CD14-positive monocyte (primary cell): ENCODE data around the gene PDE6B. TPM values are rescaled to one million over a fixed set of nuclear protein-coding genes. Genes with fewer than 3 reads are reported as not detected.

Experiments
- DNase-seq, 3 donors: peaks; one replicate each; pipeline ENCODE4 v3.0.0-alpha.2; 2011 to 2022
- H2AFZ ChIP-seq: 2 replicates; pipeline ENCODE4 v1.6.0; 2012; ENCODE audit warnings: mild to moderate bottlenecking, low read depth, low read length, inconsistent platforms; ENCODE audit not compliant: insufficient read depth, poor library complexity, severe bottlenecking
- H3K27ac ChIP-seq, 2 donors: 1 replicate in 1 of 2; 2 replicates in 1 of 2; pipeline ENCODE4 v1.5.1; 2012 to 2013; ENCODE audit warnings: low read length in 2 of 2, control low read depth in 1 of 2, inconsistent platforms in 1 of 2, low read depth in 1 of 2, mild to moderate bottlenecking in 1 of 2
- H3K27me3 ChIP-seq, 2 donors: one replicate each; pipeline versions ENCODE4 v1.6.0 to v1.6.1; 2011 to 2013; ENCODE audit warnings: low read length in 2 of 2; ENCODE audit not compliant: control insufficient read depth in 2 of 2, insufficient read depth in 2 of 2
- H3K36me3 ChIP-seq, 2 donors: replicated peaks in 1 of 2; 1 replicate in 1 of 2; 2 replicates in 1 of 2; pipeline versions ENCODE4 v1.5.1 to v1.6.1; 2012 to 2013; ENCODE audit warnings: low read length in 2 of 2, control low read depth in 1 of 2, inconsistent platforms in 1 of 2, mild to moderate bottlenecking in 1 of 2; ENCODE audit not compliant: insufficient read depth in 2 of 2, control insufficient read depth in 1 of 2
- H3K4me1 ChIP-seq, 2 donors: 1 replicate in 1 of 2; 2 replicates in 1 of 2; pipeline versions ENCODE4 v1.5.1 to v1.6.1; 2012 to 2013; ENCODE audit warnings: low read length in 2 of 2, control low read depth in 1 of 2, inconsistent platforms in 1 of 2, mild to moderate bottlenecking in 1 of 2, moderate library complexity in 1 of 2; ENCODE audit not compliant: insufficient read depth in 2 of 2, control insufficient read depth in 1 of 2
- H3K4me2 ChIP-seq: replicated peaks from 2 replicates; pipeline ENCODE3; 2012; ENCODE audit warnings: low read length, moderate library complexity, mild to moderate bottlenecking; ENCODE audit not compliant: poor library complexity, severe bottlenecking; ENCODE audit errors: extremely low read depth
- H3K4me3 ChIP-seq, 3 experiments: fragments of 200-600 bp in 1 of 3; sonication (generic) in 1 of 3; replicated peaks in 1 of 3; 1 replicate in 2 of 3; 2 replicates in 1 of 3; pipeline ENCODE4 v1.5.1; 2011 to 2013; ENCODE audit warnings: low read length in 3 of 3, mild to moderate bottlenecking in 3 of 3, control low read depth in 2 of 3, low read depth in 2 of 3, inconsistent platforms in 1 of 3, moderate library complexity in 1 of 3
- H3K79me2 ChIP-seq: 2 replicates; pipeline ENCODE4 v1.6.0; 2012; ENCODE audit warnings: mild to moderate bottlenecking, control low read depth, inconsistent platforms, low read length, moderate library complexity; ENCODE audit not compliant: insufficient read depth
- H3K9ac ChIP-seq: 2 replicates; pipeline ENCODE4 v1.6.0; 2017; ENCODE audit warnings: low read length, mild to moderate bottlenecking; ENCODE audit not compliant: insufficient read depth, poor library complexity, severe bottlenecking
- H3K9me3 ChIP-seq, 2 donors: replicated peaks in 1 of 2; 1 replicate in 1 of 2; 2 replicates in 1 of 2; pipeline versions ENCODE4 v1.5.1 to v1.6.1; 2012 to 2013; ENCODE audit warnings: low read length in 2 of 2, control low read depth in 1 of 2; ENCODE audit not compliant: control insufficient read depth in 1 of 2, insufficient read depth in 1 of 2
- H4K20me1 ChIP-seq: 2 replicates; pipeline ENCODE4 v1.6.0; 2012; ENCODE audit warnings: mild to moderate bottlenecking, low read length, control low read depth, moderate library complexity; ENCODE audit not compliant: insufficient read depth
- H3K27ac Mint-ChIP-seq, 7 donors: one replicate each; pipeline ENCODE4 v1.8.0; 2020; ENCODE audit warnings: mild to moderate bottlenecking in 7 of 7, mixed read lengths in 7 of 7, moderate library complexity in 6 of 7, inconsistent platforms in 2 of 7
- H3K27me3 Mint-ChIP-seq, 3 donors: one replicate each; pipeline ENCODE4 v1.8.0; 2021 to 2022; ENCODE audit warnings: low read depth in 3 of 3, mild to moderate bottlenecking in 3 of 3, mixed read lengths in 3 of 3, moderate library complexity in 3 of 3, inconsistent platforms in 1 of 3
- H3K36me3 Mint-ChIP-seq, 2 donors: one replicate each; pipeline ENCODE4 v1.8.0; 2020; ENCODE audit warnings: mixed read lengths in 2 of 2, inconsistent platforms in 1 of 2, mild to moderate bottlenecking in 1 of 2
- H3K4me1 Mint-ChIP-seq: one replicate; pipeline ENCODE4 v1.8.0; 2020; ENCODE audit warnings: mild to moderate bottlenecking, mixed read lengths
- H3K4me3 Mint-ChIP-seq, 2 donors: one replicate each; pipeline ENCODE4 v1.8.0; 2020; ENCODE audit warnings: mild to moderate bottlenecking in 2 of 2, mixed read lengths in 2 of 2, moderate library complexity in 1 of 2
- H3K9me3 Mint-ChIP-seq, 7 donors: one replicate each; pipeline ENCODE4 v1.8.0; 2020 to 2022; ENCODE audit warnings: mixed read lengths in 7 of 7, mild to moderate bottlenecking in 6 of 7, moderate library complexity in 6 of 7, inconsistent platforms in 2 of 7
- WGBS: methylation state at CpG from one replicate; pipeline ENCODE4 v1.1.5; 2013; ENCODE audit warnings: missing lambda C conversion rate; ENCODE audit not compliant: insufficient coverage; 5-methylcytosine and 5-hydroxymethylcytosine counted together
- intact Hi-C, 2 donors: fragments of 100-400 bp; cut with micrococcal nuclease; formaldehyde crosslinking; loops; one replicate each; pipeline versions ENCODE4 v1.15.0 to v1.15.1; 2023
- polyA plus RNA-seq, 3 donors: library from polyadenylated mRNA; depleted of rRNA in 1 of 3; unstranded in 2 of 3; stranded (reverse) in 1 of 3; fragments of 300-500 nt in 2 of 3; fragments of >200 nt in 1 of 3; fragmentation: Illumina TruSeq in 2 of 3; gene quantifications; 1 replicate in 2 of 3; 2 replicates in 1 of 3; pipeline ENCODE4 v1.2.3, GENCODE V29; 2012 to 2021
- TF ChIP-seq, protein P1 (sequence below): fragments of 200-600 bp; IDR thresholded peaks from one replicate; pipeline ENCODE4 v1.8.0; 2022; ENCODE audit warnings: antibody characterized with exemption, mild to moderate bottlenecking

Gene PDE6B
- polyA plus RNA-seq, 3 donors = 3.7 to 6.3 (median 4.6) TPM

GRCh38 chr4:686413-687040, 61.2 kb downstream of the PDE6B start:
- peaks cover 0 to 2% (median 0%) of the 10 kb centered on the region in 7 donors for H3K9me3 Mint-ChIP-seq
- H3K79me2 ChIP-seq = peaks cover 35% of the 10 kb centered on the region
- H3K4me3 Mint-ChIP-seq = no peak overlapping the region
- H3K27ac Mint-ChIP-seq = peak overlapping the region; percentile 98 to 100 (median 100)
- peak overlapping the region in 1 of 3 experiments; percentile 82 for H3K4me3 ChIP-seq
- WGBS = 96% methylated on average over 29 of the region's 31 CpGs
- peaks cover 41% of the 10 kb centered on the region for H4K20me1 ChIP-seq
- no peaks in the 10 kb centered on the region for H3K9me3 ChIP-seq
- H3K36me3 Mint-ChIP-seq = peaks cover 12 to 23% of the 10 kb centered on the region in 2 donors
- TF ChIP-seq, protein P1, sequence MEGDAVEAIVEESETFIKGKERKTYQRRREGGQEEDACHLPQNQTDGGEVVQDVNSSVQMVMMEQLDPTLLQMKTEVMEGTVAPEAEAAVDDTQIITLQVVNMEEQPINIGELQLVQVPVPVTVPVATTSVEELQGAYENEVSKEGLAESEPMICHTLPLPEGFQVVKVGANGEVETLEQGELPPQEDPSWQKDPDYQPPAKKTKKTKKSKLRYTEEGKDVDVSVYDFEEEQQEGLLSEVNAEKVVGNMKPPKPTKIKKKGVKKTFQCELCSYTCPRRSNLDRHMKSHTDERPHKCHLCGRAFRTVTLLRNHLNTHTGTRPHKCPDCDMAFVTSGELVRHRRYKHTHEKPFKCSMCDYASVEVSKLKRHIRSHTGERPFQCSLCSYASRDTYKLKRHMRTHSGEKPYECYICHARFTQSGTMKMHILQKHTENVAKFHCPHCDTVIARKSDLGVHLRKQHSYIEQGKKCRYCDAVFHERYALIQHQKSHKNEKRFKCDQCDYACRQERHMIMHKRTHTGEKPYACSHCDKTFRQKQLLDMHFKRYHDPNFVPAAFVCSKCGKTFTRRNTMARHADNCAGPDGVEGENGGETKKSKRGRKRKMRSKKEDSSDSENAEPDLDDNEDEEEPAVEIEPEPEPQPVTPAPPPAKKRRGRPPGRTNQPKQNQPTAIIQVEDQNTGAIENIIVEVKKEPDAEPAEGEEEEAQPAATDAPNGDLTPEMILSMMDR = no peak
- peaks cover 50% of the 10 kb centered on the region for H3K4me1 Mint-ChIP-seq
- no peak for DNase-seq
- no peak overlapping the region for H2AFZ ChIP-seq
- peak overlapping the region; percentile 99 for H3K27ac ChIP-seq
- intact Hi-C loops = loop anchor here in 1 of 2 donors (5.0 to 10.0 kb wide), 2 partner anchors 352 to 896 kb away; partner anchors contain the start of gene ZNF141
- peak overlapping the region; percentile 87 for H3K9ac ChIP-seq
- H3K4me2 ChIP-seq = peak overlapping the region; percentile 86
- H3K27me3 Mint-ChIP-seq = no peaks in the 10 kb centered on the region
- H3K27me3 ChIP-seq = no peaks in the 10 kb centered on the region
- H3K36me3 ChIP-seq = peaks cover 4 to 18% of the 10 kb centered on the region in 2 donors
- peaks cover 50 to 58% of the 10 kb centered on the region in 2 donors for H3K4me1 ChIP-seq

DNA sequence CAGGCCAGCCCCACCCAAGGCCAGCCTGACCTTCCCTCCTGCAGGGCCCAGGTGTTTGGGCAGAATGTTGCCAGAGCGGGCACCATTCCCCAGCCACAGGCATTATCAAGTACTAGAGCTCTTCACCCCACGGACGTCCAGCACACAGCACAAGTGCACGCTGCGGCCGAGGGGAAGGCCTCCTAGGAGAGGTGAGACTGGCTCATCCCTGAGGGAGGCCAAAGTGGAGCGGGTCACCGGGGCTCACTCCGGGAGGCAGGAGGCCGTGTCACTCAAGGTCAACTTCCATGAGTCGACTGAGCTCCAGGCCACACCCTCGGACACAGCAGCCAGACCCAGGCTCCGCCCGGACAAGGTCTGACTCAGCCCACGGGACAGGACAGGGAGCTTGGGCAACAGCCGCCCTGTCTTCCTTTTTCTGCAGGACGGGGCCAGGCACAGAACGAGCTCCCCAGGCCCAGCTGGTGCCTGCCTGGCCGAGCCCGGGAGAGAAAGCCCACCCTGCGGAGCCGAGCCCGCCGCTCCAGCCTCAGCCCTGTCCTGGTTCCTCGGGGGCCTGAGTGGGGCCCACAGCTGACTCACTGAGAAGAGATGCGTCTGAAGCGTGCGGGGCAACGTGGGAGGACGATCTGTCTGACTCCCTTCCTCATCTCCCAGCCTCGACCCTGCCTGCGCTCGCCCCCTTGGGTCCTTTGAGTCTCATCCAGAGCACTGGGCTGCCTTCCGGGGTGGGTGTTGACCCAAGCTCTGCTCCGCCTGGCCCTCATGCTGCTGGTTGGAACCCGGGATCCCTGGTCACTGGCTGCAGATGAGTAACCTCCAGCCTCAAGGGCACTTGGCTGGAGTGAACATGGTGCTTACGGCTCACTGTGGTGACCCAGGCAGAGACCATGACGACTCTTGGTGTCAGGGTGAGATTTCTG, 61.9 kb downstream of the PDE6B start:
- 45% methylated on average over 32 of the region's 38 CpGs for WGBS

More for the DNA sequence above, 61.9 kb downstream of the PDE6B start:
- Histone ChIP-seq H3K27me3 (no peaks in the 10 kb centered on the region), H3K4me1 (peaks cover 50 to 58% of the 10 kb centered on the region in 2 donors), H3K4me3 (peak overlapping the region; percentile 54 to 82 (median 73)), H3K36me3 (peaks cover 4 to 18% of the 10 kb centered on the region in 2 donors), H3K27ac (peak overlapping the region; percentile 99), H3K4me2 (peak overlapping the region; percentile 86), H3K9ac (peak overlapping the region; percentile 87), H2AFZ (peak overlapping the region; percentile 64), H4K20me1 (peaks cover 35% of the 10 kb centered on the region), H3K9me3 (no peaks in the 10 kb centered on the region), H3K79me2 (peaks cover 35% of the 10 kb centered on the region)
- DNase-seq = peak; percentile 96 to 97 (median 96)
- H3K36me3 Mint-ChIP-seq = peaks cover 12 to 22% of the 10 kb centered on the region in 2 donors
- H3K27me3 Mint-ChIP-seq = peaks cover 0 to 4% (median 3%) of the 10 kb centered on the region in 3 donors
- H3K9me3 Mint-ChIP-seq = peaks cover 0 to 2% (median 0%) of the 10 kb centered on the region in 7 donors
- H3K4me3 Mint-ChIP-seq = peak overlapping the region; percentile 80 to 93
- H3K4me1 Mint-ChIP-seq = peaks cover 50% of the 10 kb centered on the region
- intact Hi-C loops = loop anchor here in 1 of 2 donors (5.0 to 10.0 kb wide), 2 partner anchors 353 to 895 kb away; partner anchors contain the start of gene ZNF141
- TF ChIP-seq, protein P1 = no peak
- peak overlapping the region; percentile 98 to 100 (median 100) for H3K27ac Mint-ChIP-seq
